Measurements from ENCODE around the gene CHPF2. TPM values are rescaled to one million over a fixed set of nuclear protein-coding genes. Genes with fewer than 3 reads are reported as not detected.

The CHPF2 gene
- polyA plus RNA-seq, 3 donors = 34.4 to 38.0 (median 36.0) TPM

DNA sequence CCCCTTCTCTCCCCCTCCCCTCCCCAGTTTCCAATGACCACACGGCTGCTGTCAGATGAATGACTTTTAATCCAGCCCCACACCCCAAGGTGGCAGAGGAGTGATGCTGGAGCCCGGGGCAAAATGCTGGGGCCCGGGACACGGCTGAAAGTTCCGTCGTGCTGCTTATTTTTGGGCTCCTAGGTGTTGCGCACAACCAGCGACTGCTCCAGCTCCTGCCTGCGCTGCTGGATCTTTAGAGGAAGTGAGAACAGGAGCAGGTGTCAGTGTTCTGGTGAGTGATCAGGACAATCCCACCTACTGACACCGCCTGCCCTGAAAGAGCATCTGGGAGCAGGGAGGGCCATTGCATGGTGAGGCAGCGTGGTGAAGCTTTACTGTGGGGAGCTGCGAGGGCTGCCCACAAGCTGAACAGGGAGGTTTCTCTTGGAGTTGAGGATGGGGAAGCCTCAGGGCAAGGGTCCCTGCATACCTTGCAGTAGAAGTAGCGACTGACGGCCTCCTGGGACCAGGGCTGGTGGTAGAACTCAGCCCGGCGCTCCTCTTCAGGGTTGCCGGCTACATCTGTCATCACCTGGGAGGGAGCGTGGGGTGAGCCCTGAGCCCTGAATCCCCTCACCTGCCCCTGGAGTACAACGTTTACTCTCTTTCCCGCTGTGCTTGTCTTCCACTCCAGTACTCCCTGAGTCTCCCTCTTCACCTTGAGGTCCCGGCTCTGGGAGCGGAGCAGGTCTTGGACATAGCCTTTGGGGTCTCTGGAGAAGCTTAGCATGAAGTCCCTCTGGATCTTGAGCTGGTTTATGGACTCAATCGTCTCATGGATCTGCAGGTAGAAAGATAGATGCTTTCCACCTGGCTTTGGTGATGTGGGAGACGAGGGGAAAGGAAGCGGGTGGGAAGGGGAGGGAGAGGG lies 6.9 kb downstream of the CHPF2 start:
- peaks cover 22% of the 10 kb centered on the region for H3K4me1 Mint-ChIP-seq
- 91% methylated on average over 19 of the region's 25 CpGs for WGBS (ENCODE audit: insufficient coverage)
- DNase-seq = no peak
- Histone ChIP-seq H3K36me3 (replicated peaks in 1 of 2; ENCODE audit: control insufficient read depth in 1 of 2, insufficient read depth in 2 of 2, low read length in 2 of 2) (peaks cover 70 to 78% of the 10 kb centered on the region in 2 donors), H3K79me2 (ENCODE audit: insufficient read depth, low read length) (peaks cover 27% of the 10 kb centered on the region), H4K20me1 (ENCODE audit: insufficient read depth, low read length) (peaks cover 98% of the 10 kb centered on the region), H2AFZ (ENCODE audit: insufficient read depth, low read depth, low read length, poor library complexity, severe bottlenecking) (no peak overlapping the region), H3K27me3 (ENCODE audit: control insufficient read depth in 2 of 2, insufficient read depth in 2 of 2, low read length in 2 of 2) (peaks cover 0 to 5% of the 10 kb centered on the region in 2 donors), H3K4me2 (replicated peaks; ENCODE audit: extremely low read depth, low read length, poor library complexity, severe bottlenecking) (no peak overlapping the region), H3K4me3 (replicated peaks in 1 of 3; ENCODE audit: low read depth in 2 of 3, low read length in 3 of 3) (no peak overlapping the region), H3K27ac (ENCODE audit: low read depth in 1 of 2, low read length in 2 of 2) (no peak overlapping the region), H3K9me3 (replicated peaks in 1 of 2; ENCODE audit: control insufficient read depth in 1 of 2, insufficient read depth in 1 of 2, low read length in 2 of 2) (no peaks in the 10 kb centered on the region), H3K4me1 (ENCODE audit: control insufficient read depth in 1 of 2, insufficient read depth in 2 of 2, low read length in 2 of 2) (peaks cover 14 to 20% of the 10 kb centered on the region in 2 donors), H3K9ac (ENCODE audit: insufficient read depth, low read length, poor library complexity, severe bottlenecking) (no peak overlapping the region)
- peaks cover 70 to 82% of the 10 kb centered on the region in 2 donors for H3K36me3 Mint-ChIP-seq
- TF ChIP-seq, protein P1, sequence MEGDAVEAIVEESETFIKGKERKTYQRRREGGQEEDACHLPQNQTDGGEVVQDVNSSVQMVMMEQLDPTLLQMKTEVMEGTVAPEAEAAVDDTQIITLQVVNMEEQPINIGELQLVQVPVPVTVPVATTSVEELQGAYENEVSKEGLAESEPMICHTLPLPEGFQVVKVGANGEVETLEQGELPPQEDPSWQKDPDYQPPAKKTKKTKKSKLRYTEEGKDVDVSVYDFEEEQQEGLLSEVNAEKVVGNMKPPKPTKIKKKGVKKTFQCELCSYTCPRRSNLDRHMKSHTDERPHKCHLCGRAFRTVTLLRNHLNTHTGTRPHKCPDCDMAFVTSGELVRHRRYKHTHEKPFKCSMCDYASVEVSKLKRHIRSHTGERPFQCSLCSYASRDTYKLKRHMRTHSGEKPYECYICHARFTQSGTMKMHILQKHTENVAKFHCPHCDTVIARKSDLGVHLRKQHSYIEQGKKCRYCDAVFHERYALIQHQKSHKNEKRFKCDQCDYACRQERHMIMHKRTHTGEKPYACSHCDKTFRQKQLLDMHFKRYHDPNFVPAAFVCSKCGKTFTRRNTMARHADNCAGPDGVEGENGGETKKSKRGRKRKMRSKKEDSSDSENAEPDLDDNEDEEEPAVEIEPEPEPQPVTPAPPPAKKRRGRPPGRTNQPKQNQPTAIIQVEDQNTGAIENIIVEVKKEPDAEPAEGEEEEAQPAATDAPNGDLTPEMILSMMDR (IDR thresholded peaks at IDR 0.05) = no peak
- H3K9me3 Mint-ChIP-seq = no peaks in the 10 kb centered on the region
- peaks cover 6 to 18% (median 16%) of the 10 kb centered on the region in 3 donors for H3K27me3 Mint-ChIP-seq (ENCODE audit: low read depth in 3 of 3)
- intact Hi-C loops (cut with micrococcal nuclease) = no loop called here
- no peak overlapping the region for H3K27ac Mint-ChIP-seq
- no peak overlapping the region for H3K4me3 Mint-ChIP-seq

DNA sequence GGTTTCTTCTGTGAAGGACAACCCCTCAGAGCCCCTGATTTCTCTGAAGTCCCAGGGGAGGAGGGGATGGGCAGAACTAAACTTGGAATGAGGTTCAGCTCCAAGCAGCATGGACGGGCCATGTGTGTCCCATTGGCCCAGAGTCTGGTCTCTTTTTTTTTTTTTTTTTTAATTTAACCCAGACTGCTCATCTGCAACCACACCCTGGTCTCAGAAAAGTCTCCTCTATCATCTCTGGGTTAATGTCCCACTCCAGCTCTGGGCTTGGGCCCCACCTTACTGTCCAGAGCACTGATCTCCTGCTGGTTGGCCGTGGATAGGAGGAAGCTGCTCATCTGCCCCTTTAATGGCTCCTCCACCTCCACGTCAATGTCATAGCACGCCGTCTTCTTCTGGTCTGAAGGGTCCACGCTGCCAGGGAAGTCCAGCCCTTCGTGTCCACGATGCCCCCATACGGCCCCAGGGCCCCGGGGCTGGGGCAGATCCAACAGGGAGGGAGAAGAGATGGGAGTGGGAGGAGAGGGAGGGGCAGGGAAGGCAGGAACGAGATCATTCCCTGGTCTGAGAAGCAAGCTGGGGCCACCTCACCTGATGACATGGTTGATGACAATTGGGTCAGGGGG lies 7.7 kb downstream of the CHPF2 start:
- TF ChIP-seq, protein P1 (IDR thresholded peaks at IDR 0.05) = no peak
- no peak overlapping the region for H3K4me3 ChIP-seq (replicated peaks in 1 of 3; ENCODE audit: low read depth in 2 of 3, low read length in 3 of 3)
- Mint-ChIP-seq H3K36me3 (peaks cover 62 to 74% of the 10 kb centered on the region in 2 donors), H3K9me3 (peaks cover 0 to 3% (median 0%) of the 10 kb centered on the region in 7 donors), H3K27ac (no peak overlapping the region), H3K4me3 (no peak overlapping the region), H3K27me3 (ENCODE audit: low read depth in 3 of 3) (peaks cover 10 to 25% (median 23%) of the 10 kb centered on the region in 3 donors), H3K4me1 (peaks cover 25% of the 10 kb centered on the region)
- WGBS (ENCODE audit: insufficient coverage) = 98% methylated on average over 7 of the region's 11 CpGs
- peaks cover 19% of the 10 kb centered on the region for H3K79me2 ChIP-seq (ENCODE audit: insufficient read depth, low read length)
- H3K4me1 ChIP-seq (ENCODE audit: control insufficient read depth in 1 of 2, insufficient read depth in 2 of 2, low read length in 2 of 2) = peaks cover 21 to 26% of the 10 kb centered on the region in 2 donors
- no peak overlapping the region for H2AFZ ChIP-seq (ENCODE audit: insufficient read depth, low read depth, low read length, poor library complexity, severe bottlenecking)
- peaks cover 4 to 13% of the 10 kb centered on the region in 2 donors for H3K27me3 ChIP-seq (ENCODE audit: control insufficient read depth in 2 of 2, insufficient read depth in 2 of 2, low read length in 2 of 2)
- no peak overlapping the region for H3K9ac ChIP-seq (ENCODE audit: insufficient read depth, low read length, poor library complexity, severe bottlenecking)
- no peaks in the 10 kb centered on the region for H3K9me3 ChIP-seq (replicated peaks in 1 of 2; ENCODE audit: control insufficient read depth in 1 of 2, insufficient read depth in 1 of 2, low read length in 2 of 2)
- peaks cover 98% of the 10 kb centered on the region for H4K20me1 ChIP-seq (ENCODE audit: insufficient read depth, low read length)
- DNase-seq = no peak
- intact Hi-C loops (cut with micrococcal nuclease) = no loop called here
- no peak overlapping the region for H3K27ac ChIP-seq (ENCODE audit: low read depth in 1 of 2, low read length in 2 of 2)
- no peak overlapping the region for H3K4me2 ChIP-seq (replicated peaks; ENCODE audit: extremely low read depth, low read length, poor library complexity, severe bottlenecking)
- H3K36me3 ChIP-seq (replicated peaks in 1 of 2; ENCODE audit: control insufficient read depth in 1 of 2, insufficient read depth in 2 of 2, low read length in 2 of 2) = peaks cover 68 to 70% of the 10 kb centered on the region in 2 donors

Measured in CD14-positive monocyte (primary cell).